DMS79 (cell line): Measurements from ENCODE around the gene AFTPH.
A peak's percentile ranks its signal among the peaks of the same experiment; 100 is the strongest.

Experiments
- DNase-seq: peaks from one replicate; lab custom pipeline; 2025; lab: John Stamatoyannopoulos, UW

Gene AFTPH

DNA sequence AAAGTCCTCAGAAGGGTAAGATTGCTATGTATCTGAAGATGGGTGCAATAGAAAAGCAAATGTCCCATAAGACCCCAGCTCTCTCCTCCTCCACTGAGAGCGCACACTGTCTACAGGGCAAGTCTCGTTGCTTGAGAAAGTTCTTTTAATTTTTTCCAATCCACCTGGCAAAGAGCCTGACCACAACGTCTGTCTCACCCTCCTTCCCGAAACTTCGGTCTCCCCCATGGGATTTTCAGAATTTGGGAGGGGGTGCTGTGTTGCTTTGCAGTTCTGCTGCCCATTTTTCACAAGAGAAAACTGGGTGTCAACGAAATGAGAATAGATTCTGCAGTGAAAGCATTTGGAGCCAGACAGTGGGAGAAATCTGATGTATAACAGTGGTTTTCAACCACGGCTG, 89.1 kb downstream of the AFTPH start:
- no peak for DNase-seq

DNA sequence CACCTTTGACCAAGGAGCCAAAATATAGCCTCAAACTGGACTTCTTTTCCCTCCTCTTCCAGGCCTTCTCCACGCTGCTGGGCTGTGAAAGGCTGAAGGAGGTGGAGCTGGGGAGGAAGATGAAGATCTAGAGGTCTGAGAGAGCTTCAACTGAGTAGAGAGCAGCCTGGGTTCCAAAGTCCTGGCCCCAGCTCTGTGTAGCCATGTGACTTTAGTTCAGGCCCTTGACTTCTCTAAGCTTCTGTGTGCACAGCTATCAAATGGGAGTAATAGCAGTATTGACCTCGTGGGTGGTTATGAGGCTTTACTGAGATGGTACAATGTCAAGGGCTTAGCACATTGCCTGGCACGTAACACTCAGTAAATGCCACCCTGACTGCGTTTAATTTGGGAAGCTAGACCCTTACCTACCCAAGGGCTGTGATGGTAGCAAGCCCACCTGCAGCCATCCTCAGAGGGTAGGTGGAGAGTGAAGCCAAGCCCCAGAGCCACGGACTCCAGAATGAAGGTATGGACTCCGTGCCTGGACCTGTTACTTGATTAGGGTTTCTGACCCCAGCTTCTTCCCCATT, 91.2 kb downstream of the AFTPH start:
- no peak for DNase-seq

DNA sequence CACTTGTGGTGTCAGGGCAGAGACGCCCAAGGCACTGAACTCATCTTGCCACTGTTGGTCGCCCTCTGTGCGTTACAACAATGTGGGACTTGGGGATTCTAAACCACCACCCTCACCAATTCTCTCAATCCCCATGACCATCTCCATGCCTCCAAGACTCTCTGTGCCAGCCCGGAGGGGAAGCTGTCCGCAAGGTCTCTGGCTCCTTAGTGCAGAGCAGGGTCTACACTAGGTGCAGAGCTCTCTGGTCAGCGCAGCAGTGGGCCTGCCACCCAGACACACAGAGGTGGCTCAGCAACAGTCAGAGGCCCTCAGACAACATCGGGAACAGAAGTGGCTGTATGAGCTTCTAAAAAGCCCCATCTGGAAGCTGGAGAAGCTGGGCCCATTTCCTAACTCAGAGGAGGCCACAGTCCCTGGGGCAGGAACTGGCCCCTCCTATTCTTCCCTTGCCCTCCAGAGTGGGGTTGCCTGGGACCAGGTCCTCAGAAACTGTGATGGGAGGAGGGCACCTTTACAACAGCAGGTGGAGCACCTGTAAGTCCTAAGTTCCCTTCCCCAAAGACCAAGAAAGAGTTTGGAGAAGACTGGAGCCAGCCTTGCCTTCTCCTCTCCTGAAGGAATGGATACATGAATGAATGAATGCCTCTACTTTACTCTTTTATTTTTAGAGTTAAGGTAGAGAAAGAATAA, 91.9 kb downstream of the AFTPH start:
- DNase-seq = no peak

DNA sequence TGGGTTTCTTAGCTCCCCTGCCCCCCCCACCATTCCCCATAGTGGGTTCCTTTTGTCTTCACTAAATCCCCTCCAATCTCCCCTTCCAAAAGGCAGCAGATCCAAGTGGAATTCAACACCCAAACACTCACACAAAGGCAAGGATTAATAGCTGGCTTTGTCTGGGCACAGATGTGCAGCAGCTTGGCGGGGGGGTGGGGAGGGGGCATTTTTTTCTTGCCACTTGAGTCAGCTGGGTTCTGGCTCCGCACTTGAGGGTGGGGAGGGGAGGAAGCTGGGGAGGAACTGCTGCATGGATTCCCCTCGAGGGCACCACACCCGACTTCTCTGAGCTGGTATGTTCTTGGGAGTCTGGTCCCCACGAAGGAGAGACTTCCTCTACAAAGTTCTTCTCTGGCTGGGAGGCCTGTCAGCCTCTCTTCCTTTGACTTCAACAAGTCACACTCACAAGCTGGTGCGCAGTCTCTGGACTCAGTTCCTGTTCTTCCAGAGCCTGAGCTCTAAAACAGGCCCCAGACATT, 93.6 kb downstream of the AFTPH start:
- no peak for DNase-seq

DNA sequence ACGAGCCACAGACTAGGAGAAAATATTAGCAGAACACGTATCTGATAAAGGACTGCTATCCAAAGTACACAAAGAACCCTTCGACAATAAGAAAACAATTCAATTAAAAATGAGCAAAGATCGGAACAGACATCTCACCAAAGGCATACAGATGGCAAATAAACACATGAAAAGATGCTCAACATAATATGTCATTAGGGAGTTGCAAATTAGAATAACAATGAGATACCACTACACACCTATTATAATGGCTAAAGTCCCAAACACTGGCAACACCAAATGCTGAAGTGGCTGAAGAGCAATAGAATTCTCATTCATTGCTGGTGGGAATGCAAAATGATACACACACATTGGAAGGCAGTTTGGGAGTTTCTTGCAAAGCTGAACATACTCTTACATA, 96.5 kb downstream of the AFTPH start:
- no peak for DNase-seq

DNA sequence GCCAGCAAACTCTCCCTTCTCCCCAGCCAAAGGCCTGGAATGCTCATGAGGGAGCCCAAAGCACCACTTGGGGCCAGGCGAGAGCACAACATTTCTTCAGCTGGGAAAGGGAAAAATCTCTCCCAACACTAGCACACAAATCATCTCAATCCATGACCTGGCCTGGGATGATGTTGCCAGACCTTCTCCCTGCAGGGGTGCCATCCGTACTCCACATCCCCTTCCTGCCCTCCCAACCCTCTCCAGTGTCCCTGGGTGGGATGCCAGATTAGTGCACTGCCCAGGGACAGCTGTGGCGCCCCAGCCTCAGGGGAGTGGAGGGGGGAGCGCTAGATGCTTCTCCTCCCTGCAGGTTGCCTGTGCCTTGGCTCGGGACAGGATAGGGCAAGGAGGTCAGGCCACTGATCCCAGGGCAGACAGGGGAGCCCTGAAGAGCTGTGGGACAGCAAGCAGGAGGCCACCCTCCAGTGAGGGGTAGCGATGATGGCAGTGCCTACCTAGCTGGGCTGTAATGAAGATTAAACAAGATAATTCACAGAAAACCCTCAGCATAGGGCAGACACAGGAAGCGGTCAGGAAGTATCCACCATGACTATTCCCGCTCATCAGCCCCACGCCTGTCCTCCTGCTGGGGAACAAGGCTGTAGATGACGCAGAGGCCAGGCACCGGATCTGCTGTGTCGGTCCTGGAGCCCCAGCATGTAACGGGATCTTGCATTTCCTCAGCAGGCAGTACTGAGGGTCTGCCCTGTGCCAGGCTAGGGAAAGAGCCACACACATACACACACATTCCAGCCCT, 98.5 kb downstream of the AFTPH start:
- no peak for DNase-seq

DNA sequence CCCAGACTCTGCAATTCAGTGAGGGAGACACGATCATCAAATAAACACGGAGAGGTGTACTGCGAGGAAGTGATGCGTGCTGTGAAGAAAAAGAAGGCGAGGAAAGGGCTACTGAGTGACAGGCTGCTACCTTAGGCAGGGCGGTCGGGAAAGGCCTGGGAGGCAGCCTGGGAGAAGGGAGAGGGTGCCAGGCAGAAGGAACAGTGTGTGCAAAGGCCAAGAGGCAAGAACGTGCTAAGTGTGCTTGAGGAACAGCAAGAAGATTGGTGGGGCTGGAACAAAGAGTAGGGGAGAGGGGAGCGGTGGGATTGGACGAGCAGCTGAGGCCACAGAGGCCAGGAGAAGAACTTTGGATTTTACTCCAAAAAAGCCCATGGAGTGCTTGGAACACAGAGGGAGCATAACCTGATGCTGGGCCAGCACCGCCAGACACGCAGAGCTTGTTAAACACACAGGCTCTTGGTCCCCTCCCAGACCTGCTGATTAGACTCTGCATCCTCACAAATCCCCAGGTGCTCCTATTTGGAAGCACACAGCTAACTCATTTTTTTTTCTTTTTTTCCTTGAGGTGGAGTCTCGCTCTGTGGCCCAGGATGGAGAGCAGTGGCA, 99.2 kb downstream of the AFTPH start:
- no peak for DNase-seq

DNA sequence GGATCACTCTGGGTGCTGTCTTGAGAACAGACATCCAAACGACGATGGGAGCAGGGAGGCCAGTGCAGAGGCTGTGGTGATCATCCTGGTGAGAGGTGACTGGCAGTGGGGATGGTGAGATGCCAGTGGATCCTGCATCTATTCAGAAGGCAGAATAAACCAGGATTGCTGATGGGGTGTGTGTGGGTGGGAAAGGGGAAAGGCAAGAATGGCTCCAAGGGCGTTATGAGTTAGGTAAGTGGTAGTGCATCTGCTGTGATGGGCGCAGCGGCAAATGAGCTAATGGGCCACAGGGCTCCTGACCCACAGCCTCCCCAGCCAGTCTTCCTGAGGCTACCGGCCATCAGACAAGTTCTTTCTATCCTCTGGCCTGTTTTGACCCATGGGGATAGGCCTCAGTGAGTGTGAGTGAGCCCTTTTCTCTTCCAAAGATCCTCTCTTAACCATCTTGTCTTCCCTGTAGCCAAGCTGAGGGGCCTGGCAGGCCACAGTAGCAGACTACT, 100.0 kb downstream of the AFTPH start:
- no peak for DNase-seq

DNA sequence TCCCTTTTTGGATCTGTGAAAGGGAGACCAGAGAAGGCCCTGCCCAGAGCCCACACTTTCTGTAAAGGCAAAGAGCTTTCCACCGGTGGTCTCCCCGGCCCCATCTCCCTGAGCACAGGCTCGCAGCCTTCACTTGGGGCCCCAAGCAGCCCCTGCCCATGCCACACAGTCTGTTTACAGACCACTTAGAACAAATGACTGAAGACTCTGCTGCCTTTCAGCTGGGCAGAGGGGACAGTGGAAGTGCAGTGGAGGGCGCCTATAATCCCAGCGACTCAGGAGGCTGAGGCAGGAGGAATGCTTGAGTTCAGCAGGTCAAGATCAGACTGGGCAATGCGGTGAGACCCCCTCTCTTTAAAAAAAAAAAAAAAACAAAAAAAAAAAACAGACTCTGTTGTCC, 100.7 kb downstream of the AFTPH start:
- DNase-seq = no peak

DNA sequence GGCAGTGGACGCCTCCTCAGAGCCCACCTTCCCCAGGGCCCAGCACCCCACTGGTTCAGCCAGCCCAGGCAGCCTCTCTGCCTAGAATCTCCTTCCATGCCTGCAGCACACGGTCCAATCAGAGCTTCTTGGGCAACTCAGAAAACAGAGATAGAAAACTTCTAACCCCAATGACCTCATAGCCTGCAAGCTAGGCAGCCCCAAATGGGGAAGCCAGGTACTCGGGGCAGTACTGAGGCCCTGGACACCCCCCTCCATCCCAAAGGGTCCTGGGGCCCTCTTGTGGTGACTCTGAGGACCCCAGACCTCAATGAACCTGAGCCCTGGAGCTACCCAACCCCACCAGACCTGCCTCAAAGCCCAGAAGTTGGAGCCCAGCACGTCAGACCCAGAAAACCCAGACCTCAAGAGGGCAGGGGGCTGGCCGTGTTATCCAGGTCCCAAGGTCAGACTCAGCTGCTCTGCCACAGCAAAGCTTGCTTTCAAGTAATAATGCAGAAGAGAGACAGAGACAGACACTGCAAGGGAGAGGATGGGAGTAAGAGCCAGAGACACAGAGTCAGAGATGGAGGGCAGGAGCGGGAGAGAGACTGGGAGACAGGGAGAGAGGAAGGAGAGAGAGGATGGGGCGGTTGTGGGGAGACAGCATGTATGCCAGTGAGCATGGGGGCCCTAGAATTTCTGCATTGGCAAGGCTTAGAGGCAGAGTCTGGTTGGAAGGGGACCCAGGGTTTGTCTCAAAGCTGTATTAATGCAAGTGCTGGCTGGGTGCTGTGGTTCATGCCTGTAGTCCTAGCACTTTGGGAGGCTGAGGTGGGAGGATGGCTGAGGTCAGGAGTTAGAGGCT, 101.4 kb downstream of the AFTPH start:
- DNase-seq = no peak

DNA sequence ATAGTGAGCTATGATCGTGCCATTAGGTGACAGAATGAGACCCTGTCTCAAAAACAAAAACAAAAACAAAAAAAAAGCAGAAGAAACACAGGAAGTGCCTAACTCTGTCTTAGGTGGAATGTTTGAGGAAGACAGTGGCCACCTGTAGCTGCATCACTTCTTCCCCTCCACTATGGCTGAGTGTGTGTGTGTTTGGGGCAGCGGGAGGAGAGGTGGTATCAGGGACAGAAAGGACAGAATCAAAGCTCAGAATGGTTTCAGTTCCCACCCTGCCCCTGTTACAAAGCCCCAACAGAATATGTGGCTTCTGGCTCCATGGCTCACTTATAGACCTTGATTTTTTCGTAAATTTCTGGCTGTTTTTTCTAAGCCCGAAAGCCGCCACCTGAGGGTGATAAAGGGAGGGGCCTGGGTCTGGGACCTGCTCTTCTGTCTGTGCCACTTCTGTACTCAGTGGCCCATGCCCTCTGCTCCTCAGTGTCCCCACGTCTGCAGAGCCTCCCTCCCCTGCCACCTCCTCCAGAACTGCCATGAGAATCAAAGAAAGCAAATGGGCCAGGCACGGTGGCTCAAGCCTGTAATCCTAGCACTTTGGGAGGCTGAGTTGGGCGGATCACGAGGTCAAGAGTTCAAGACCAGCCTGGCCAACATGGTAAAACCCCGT, 102.2 kb downstream of the AFTPH start:
- no peak for DNase-seq

DNA sequence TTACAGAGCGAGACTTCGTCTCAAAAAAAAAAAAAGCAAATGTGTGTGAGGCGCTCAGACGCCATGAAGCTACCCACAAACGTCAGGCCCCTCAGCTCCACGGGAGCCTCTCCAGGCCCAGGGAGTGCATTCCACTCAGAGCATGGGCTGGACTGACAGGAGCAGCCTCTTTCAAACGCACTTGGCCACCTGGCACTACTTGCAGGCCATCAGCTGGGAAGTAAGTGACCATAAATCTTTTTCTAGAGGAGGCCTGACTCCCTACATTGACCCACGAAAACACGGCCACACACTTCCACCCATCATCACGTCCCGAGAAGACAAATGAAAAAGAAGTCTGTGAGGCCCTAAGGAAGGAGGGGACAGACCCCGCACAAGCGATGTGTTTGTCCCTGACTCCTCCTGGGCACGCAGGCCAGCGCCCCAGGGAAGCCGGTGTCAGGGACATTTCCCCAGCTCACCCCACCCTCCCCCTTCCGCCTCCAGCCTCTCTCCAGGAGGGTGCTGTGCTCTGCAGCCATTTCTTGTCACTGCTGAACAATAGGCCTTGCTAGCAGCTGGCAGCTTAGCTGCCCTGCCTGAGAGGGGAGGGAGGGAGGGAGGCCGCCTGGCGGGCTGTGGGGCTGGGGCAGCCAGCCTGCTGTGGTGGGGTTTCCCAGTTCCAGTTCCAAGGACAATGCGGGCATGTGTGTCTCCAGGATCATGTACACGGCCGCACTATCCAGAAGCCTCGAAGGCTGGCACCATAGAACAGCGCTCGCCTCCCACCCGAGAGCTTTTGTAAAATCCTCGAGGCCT, 103.0 kb downstream of the AFTPH start:
- DNase-seq = peak; percentile 81

DNA sequence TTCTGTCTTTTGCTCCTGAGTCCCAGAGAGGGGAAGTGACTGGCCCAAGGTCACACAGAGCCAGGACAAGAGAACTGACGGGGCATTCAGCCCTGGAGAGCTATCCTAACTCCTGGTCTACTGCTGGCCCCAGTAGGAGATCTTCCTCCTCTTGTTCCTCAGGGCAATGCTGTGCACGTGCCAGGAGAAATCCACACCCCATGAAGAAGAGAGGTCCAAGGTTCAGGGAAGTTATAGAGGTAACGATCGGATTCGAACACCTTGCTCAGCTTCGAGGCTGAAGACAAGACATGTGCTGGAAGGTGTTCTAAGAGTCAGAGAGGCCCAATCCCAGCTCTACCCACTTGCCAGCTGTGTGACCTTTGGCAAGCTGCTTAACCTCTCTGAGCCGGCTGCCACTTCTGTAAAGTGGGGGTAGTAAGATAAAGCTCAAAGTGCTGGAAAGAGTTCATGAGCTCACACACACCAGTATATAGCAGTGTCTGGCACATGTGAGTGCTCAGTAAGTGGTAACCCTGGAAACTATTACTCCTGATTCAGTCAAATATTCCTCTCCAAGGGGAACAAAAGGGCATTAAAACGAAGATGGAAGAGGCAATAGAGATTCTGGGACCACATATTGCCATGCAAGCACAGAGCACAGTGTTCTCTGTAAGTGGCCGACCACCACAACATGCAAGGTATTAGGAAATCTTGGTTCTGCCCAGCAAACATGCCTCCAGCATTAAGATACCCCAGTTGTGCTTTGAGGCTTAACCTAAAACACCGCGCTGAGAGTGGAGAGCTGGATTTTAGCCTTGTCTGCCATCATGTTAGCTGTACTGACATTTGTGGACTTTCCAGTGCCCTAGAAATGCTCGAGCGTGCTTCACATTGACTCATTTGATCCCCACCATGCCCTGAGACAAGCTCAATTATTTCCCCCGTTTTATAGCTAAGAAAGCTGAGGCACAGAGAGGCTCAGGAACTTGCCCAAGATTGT, 104.0 kb downstream of the AFTPH start:
- DNase-seq = no peak

DNA sequence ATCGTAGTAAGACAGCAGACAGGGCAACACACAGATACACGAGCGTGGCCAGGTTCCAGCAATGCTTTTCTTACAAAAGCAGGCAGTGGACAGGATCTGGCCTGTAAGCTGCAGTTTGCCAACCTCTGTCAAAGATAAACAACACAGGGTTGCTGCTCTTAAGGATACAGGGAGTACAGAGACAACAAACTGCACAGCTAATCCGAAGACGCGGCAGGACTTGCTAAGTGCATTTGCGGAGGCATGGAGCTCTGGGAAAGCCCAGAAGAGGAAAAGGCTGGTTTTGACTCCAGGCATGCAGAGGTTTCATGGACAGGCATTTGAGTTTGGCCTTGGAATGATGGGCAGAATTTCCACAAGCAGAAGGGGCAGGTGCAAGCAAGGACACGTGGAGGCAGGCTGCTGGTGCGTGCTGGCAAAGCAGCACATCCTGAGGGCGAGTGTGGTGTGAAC, 105.2 kb downstream of the AFTPH start:
- no peak for DNase-seq

DNA sequence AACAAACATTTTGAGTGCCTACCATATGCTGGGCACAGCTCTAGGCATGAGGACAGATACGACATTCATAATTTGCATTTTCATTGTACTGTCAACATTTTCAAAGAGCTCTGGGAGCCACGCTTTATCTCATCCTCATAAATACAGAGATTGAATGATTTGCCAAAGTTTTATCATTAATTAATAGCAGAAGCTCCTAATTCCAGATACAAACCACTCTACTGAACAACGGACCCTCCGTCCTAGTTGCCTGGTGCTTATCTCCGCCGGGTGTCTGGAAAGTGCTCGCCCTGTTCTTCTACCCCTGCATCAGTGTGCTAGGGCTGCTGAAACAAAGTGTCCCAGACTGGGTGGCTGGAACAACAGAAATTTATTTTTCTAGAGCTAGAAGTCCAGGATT, 105.7 kb downstream of the AFTPH start:
- DNase-seq = no peak

DNA sequence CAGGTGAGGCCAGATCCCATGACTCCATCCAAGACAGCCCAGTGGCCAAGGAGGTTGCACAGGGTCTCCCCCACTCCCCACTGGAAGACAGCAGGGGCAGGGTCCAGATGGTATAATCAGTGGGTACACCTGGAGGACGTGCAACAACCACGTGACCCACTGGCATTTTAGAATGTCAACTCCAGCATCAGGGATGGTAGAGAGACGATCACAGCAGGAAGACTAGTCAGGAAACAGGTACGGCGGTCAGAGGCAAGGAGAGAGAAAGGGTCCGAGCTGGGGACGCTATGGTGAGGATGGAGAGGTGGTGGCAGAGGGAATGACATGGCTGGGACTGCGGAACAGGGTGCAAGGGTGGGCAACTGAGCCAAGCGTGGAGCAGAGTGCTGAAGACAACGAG, 106.6 kb downstream of the AFTPH start:
- DNase-seq = no peak

DNA sequence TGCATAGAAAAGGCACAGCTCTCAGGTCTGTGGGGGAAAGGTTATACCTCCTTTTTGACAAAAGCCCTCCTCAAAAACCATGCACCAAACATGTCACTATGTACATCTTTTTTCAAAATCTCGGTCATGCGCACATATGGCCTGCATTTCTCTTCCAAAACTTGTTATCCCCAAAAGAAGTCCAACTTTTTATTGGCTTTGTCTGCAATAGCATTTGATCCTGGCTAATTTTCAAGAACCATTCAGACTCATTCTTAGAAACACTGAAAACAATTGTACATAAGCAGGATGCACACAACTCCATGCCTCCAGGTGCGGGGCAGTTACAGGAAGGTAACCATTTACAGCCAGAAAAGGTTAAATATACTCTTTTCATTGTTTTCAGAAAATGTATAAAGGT, 107.6 kb downstream of the AFTPH start:
- no peak for DNase-seq

DNA sequence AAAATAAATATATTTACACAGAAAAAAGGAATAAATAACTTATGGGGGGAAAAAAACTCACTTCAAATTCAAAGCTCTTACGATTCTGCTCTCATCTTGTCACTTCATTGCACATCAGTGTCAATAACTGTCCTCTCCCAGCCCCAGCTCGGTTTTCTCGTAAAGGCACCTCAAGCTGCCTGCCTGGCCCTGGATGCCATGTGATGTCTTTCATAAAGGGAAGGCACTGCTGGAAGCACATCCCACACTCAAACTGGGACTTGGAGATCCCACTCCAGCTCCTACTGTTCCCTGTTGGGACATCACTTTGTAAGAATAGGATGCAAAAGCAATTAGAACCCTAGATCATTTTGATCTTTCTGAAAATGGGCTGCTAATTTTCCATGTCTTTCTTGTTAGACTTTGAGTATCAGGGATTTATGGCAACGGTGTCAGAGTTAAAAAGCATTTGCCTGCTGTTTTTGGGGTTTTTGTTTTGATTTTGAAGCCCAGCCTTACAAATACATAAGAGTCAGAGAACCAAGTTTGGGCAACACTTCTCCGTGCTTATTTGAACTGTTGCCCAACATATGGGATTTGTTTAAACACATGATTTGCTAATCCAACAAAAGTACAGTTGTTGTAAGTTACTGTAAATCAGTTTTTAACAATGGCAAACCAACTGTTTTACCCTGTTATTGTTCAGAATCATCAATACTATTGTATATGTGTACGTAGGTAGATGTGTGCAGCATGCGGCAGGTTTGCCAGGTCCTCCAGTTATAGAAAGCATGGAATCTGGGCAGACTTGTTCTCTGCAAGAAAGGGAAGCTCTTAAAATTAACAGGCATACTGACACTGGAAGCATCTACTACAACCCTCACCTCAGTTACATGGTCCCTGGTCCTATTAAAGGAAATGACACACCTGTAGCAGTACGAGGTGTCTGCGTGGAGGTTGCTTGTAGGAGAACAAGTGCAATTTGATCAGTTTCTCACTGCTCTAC, 109.0 kb downstream of the AFTPH start:
- DNase-seq = no peak
